ENCODE measurements around the gene NOD2.

DNA sequence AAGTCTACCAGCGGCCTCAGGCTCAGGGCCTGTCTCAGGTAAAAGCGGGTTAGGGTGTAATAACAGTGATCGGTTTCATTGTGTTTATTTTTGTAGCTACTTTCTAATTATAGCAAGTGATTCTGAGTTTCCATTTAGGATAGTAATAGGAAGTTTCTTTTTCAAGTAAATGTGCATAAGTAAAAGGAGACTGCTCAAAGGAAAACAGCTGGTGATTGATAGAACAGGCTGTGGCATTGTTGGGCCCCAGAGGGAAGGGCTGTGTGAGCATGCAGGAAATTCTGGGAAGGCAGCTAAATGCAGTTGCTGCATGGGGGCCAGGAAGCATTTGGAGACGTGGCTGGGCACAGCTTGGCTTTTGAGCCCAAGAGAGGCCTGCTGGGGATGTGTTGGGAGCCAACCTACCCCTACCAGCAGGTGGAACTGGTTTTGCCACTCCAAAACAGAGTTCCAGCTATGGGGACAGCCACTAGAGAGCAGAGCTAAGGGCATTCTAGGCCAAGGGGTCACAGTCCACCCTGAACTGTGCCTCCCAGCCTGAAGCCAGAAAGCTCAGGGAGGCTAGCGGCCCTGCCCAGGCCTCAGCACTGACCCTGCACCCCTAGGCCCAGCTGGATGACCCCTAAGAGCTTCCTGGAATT, 24.9 kb upstream of the NOD2 start:
- TF ChIP-seq EZH2 (IDR thresholded peaks at IDR 0.05; ENCODE audit: insufficient read depth, low read length) (no peak), CTCF (IDR thresholded peaks at IDR 0.05; ENCODE audit: insufficient read depth, low read depth, low read length) (no peak)

Measured in astrocyte (in vitro differentiated cells and primary cell).